DOHH2 (cell line): ENCODE data around the gene TBCC.

Experiments
- EZH2phosphoT487 ChIP-seq: fragments of 200-600 bp; sonication (generic); IDR thresholded peaks from 2 replicates; pipeline ENCODE4 v1.6.1; 2017; ENCODE audit warnings: borderline replicate concordance, mild to moderate bottlenecking, antibody characterized with exemption, low read length, moderate library complexity, mixed read lengths
- TF ChIP-seq, protein P1 (sequence below): fragments of 200-600 bp; sonication (generic); IDR thresholded peaks from one replicate; pipeline ENCODE4 v1.5.1; 2014; ENCODE audit warnings: antibody characterized with exemption, mild to moderate bottlenecking, low read depth, low read length; ENCODE audit not compliant: poor library complexity, severe bottlenecking

DNA sequence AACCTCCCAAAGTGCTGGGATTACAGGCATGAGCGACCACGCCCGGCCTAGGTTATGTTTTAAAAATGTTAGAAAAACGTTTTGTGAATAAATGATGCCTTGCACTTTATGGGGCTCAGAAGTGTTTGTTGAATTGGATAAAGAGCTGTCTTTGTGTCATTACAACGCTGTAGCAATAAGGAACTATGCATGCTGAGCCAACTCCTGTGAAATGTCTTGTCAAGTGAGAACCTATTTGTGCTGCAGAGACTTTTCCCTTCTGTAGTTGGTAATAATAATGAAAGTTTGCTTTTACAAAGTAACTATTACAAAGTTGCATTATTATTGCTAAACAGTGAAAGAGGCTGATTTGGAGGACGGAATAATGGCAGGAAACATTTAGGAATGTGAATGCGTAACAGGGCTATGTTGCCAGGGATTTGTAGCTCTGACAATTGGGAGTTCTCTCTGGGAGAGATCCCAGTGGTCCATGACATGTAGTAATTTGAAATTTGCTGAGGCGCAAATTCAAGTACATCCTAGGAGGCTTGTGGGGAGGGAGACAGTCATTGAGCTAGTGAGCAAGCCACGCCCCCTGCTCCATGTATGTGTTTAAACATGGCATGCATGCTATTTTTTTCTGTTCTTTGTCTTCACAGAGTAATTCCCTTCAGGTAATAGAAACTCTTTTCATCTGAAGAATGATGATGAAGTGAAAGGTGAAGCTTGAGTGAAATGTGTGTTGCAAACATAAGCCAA, 19.2 kb upstream of the TBCC start:
- TF ChIP-seq, protein P1, sequence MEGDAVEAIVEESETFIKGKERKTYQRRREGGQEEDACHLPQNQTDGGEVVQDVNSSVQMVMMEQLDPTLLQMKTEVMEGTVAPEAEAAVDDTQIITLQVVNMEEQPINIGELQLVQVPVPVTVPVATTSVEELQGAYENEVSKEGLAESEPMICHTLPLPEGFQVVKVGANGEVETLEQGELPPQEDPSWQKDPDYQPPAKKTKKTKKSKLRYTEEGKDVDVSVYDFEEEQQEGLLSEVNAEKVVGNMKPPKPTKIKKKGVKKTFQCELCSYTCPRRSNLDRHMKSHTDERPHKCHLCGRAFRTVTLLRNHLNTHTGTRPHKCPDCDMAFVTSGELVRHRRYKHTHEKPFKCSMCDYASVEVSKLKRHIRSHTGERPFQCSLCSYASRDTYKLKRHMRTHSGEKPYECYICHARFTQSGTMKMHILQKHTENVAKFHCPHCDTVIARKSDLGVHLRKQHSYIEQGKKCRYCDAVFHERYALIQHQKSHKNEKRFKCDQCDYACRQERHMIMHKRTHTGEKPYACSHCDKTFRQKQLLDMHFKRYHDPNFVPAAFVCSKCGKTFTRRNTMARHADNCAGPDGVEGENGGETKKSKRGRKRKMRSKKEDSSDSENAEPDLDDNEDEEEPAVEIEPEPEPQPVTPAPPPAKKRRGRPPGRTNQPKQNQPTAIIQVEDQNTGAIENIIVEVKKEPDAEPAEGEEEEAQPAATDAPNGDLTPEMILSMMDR = no peak
- no peak for TF ChIP-seq EZH2phosphoT487
